K562 (cell line): ENCODE data around the gene INO80D. TPM values are rescaled to one million over a fixed set of nuclear protein-coding genes. Genes with fewer than 3 reads are reported as not detected.

Source experiments
- ATAC-seq: fragments of 200-7000 bp; cut with Tn5 transposase; 3 replicates; pipeline ENCODE4 v1.9.1; 2020; ENCODE audit warnings: moderate library complexity
- BruUV-seq: library from RNA; stranded (reverse); fragments of 400-500 nt; replicated peaks from 2 replicates; lab custom pipeline; 2021; lab: Mats Ljungman, UMichigan
- CTCF ChIA-PET: fragments of 300-600 bp; formaldehyde crosslinking; extraction: SDS; loops from one replicate; lab custom pipeline; 2021; ENCODE audit warnings: low intra/inter-chr PET ratio; lab: Yijun Ruan, JAX
- POLR2A ChIA-PET: fragments of 300-600, 350-650 bp; sonication (Branson Sonifier 250); formaldehyde crosslinking; extraction: SDS; loops from one replicate; lab custom pipeline; 2021; ENCODE audit warnings: antibody characterized with exemption, inconsistent platforms; lab: Yijun Ruan, JAX
- DNase-seq, 4 experiments: peaks; one replicate each; pipeline versions ENCODE4 v3.0.0 to v3.0.0-alpha.2; 2011 to 2018; ENCODE audit warnings: low spot score in 3 of 4, mixed read lengths in 3 of 4; ENCODE audit errors: extremely low read depth in 1 of 4
- FAIRE-seq: peaks from 2 replicates; lab custom pipeline; 2011; peaks lifted over from hg19 to GRCh38; lab: Jason Lieb, UNC
- H2AFZ ChIP-seq: 2 replicates; pipeline ENCODE4 v1.6.0; 2011; ENCODE audit warnings: low read depth, low read length, control low read depth, inconsistent platforms
- H3K27ac ChIP-seq: fragments of 200-600 bp; 3 replicates; pipeline ENCODE4 v1.8.0; 2011; ENCODE audit warnings: low read depth, mild to moderate bottlenecking, control low read depth, inconsistent platforms, low read length, moderate library complexity, mixed read lengths; ENCODE audit errors: extremely low read depth
- H3K27me3 ChIP-seq, 2 experiments: fragments of 300-600 bp in 1 of 2; 2 replicates in 1 of 2; 3 replicates in 1 of 2; pipeline versions ENCODE4 v1.6.0 to v1.8.0; 2011; ENCODE audit warnings: inconsistent platforms in 2 of 2, low read length in 2 of 2, mild to moderate bottlenecking in 1 of 2, mixed read lengths in 1 of 2, moderate library complexity in 1 of 2; ENCODE audit not compliant: control insufficient read depth in 2 of 2, insufficient read depth in 2 of 2
- H3K36me3 ChIP-seq: fragments of 300-600 bp; 3 replicates; pipeline ENCODE4 v1.8.0; 2011; ENCODE audit warnings: mild to moderate bottlenecking, low read length, inconsistent platforms; ENCODE audit not compliant: control insufficient read depth, insufficient read depth
- H3K4me1 ChIP-seq, 2 experiments: fragments of 200-600 bp in 1 of 2; replicated peaks in 1 of 2; 2 replicates in 1 of 2; 3 replicates in 1 of 2; pipeline versions ENCODE4 v1.5.1 to v1.8.0; 2011; ENCODE audit warnings: inconsistent platforms in 2 of 2, low read length in 2 of 2, mild to moderate bottlenecking in 1 of 2, mixed read lengths in 1 of 2, moderate library complexity in 1 of 2; ENCODE audit not compliant: control insufficient read depth in 2 of 2, insufficient read depth in 2 of 2
- H3K4me2 ChIP-seq: 2 replicates; pipeline ENCODE4 v1.6.1; 2011; ENCODE audit warnings: low read length, control low read depth, inconsistent platforms, mixed read lengths; ENCODE audit not compliant: insufficient read depth
- H3K4me3 ChIP-seq: fragments of 200-600 bp; sonication (generic), shearing (Covaris generic); 2 replicates; pipeline ENCODE4 v1.5.1; 2016; ENCODE audit warnings: control low read depth, inconsistent platforms
- H3K79me2 ChIP-seq: fragments of 200-600 bp; 3 replicates; pipeline ENCODE4 v1.8.0; 2011; ENCODE audit warnings: low read length, inconsistent platforms; ENCODE audit not compliant: control insufficient read depth, insufficient read depth
- H3K9ac ChIP-seq, 2 experiments: 2 replicates each; pipeline versions ENCODE4 v1.6.0 to v1.6.1; 2011; ENCODE audit warnings: low read depth in 2 of 2, low read length in 2 of 2, control low read depth in 1 of 2, inconsistent platforms in 1 of 2, mild to moderate bottlenecking in 1 of 2, mixed read lengths in 1 of 2; ENCODE audit not compliant: insufficient read depth in 1 of 2
- H3K9me1 ChIP-seq: one replicate; pipeline ENCODE4 v1.6.0; 2011; ENCODE audit warnings: inconsistent platforms, mild to moderate bottlenecking, low read length, moderate library complexity; ENCODE audit not compliant: control insufficient read depth, insufficient read depth
- H3K9me3 ChIP-seq: replicated peaks from 2 replicates; pipeline ENCODE4 v1.5.1; 2011; ENCODE audit warnings: low read depth, low read length, inconsistent platforms; ENCODE audit not compliant: control insufficient read depth, insufficient read depth
- H4K20me1 ChIP-seq: replicated peaks from 2 replicates; pipeline ENCODE4 v1.6.1; 2011; ENCODE audit warnings: low read length, inconsistent platforms, mixed read lengths; ENCODE audit not compliant: control insufficient read depth, insufficient read depth
- CTBP1 ChIP-seq: fragments of 450-650 bp; IDR thresholded peaks from 2 replicates; pipeline ENCODE4 v1.6.1; 2016; ENCODE audit warnings: borderline replicate concordance
- ILF3 ChIP-seq: fragments of 450-650 bp; IDR thresholded peaks from 2 replicates; pipeline ENCODE4 v1.6.1; 2018; ENCODE audit warnings: antibody characterized with exemption, mild to moderate bottlenecking, moderate library complexity, borderline replicate concordance
- LCOR ChIP-seq: sonication (generic); formaldehyde crosslinking; IDR thresholded peaks from 2 replicates; pipeline ENCODE4 v1.8.0; 2022; ENCODE audit warnings: mild to moderate bottlenecking, missing genetic modification reagents
- MTA3 ChIP-seq: fragments of 450-650 bp; formaldehyde crosslinking; IDR thresholded peaks from 2 replicates; pipeline ENCODE4 v1.6.1; 2017; ENCODE audit warnings: mild to moderate bottlenecking, borderline replicate concordance
- NCOA2 ChIP-seq, 2 experiments: fragments of 450-650 bp; IDR thresholded peaks; 2 replicates each; pipeline ENCODE4 v1.6.1; 2018; ENCODE audit warnings: mild to moderate bottlenecking in 2 of 2, moderate library complexity in 1 of 2; ENCODE audit not compliant: partially characterized antibody in 2 of 2
- OTX1 ChIP-seq: fragments of 450-650 bp; formaldehyde crosslinking; IDR thresholded peaks from 2 replicates; pipeline ENCODE4 v1.4.0; 2022; ENCODE audit warnings: mild to moderate bottlenecking
- PRPF4 ChIP-seq: fragments of 200-400 bp; formaldehyde crosslinking; IDR thresholded peaks from one replicate; pipeline ENCODE4 v1.6.1; 2017; ENCODE audit warnings: low read length, low read depth, mild to moderate bottlenecking; ENCODE audit not compliant: insufficient read depth, poor library complexity, severe bottlenecking
- RBM14 ChIP-seq: fragments of 200-400 bp; formaldehyde crosslinking; IDR thresholded peaks from 2 replicates; pipeline ENCODE4 v1.6.1; 2018; ENCODE audit warnings: low read depth, mild to moderate bottlenecking, low read length, moderate library complexity, borderline replicate concordance; ENCODE audit not compliant: insufficient read depth
- RHOXF2B ChIP-seq: fragments of 250-450 bp; sonication (Bioruptor Pico); conservative IDR thresholded peaks from 2 replicates; pipeline ENCODE4 v1.5.1; 2021
- SIX5 ChIP-seq, 2 experiments: IDR thresholded peaks; 2 replicates each; pipeline ENCODE4 v1.6.1; 2011; ENCODE audit warnings: low read length in 2 of 2, borderline replicate concordance in 1 of 2, low read depth in 1 of 2, mild to moderate bottlenecking in 1 of 2, moderate library complexity in 1 of 2; ENCODE audit not compliant: insufficient read depth in 1 of 2
- ZBTB33 ChIP-seq: sonication (generic); formaldehyde crosslinking; IDR thresholded peaks from 2 replicates; pipeline ENCODE4 v1.8.1; 2023; ENCODE audit warnings: mild to moderate bottlenecking, missing genetic modification reagents
- ZBTB8A ChIP-seq: fragments of 450-650 bp; IDR thresholded peaks from 2 replicates; pipeline ENCODE4 v1.6.1; 2018; ENCODE audit warnings: mild to moderate bottlenecking, moderate library complexity; ENCODE audit not compliant: partially characterized antibody
- ZNF197 ChIP-seq: fragments of 200-800 bp; sonication (Bioruptor generic); IDR thresholded peaks from 2 replicates; pipeline ENCODE4 v1.6.1; 2016; ENCODE audit warnings: low read depth, missing genetic modification characterization, missing compliant biosample characterization
- WGBS: fragments of 100-300 bp; shearing (Covaris generic); methylation state at CpG from one replicate; pipeline ENCODE4 v1.1.6; 2016; ENCODE audit warnings: low coverage, mixed read lengths; ENCODE audit not compliant: insufficient coverage; ENCODE audit errors: missing lambda C conversion rate; 5-methylcytosine and 5-hydroxymethylcytosine counted together
- in situ Hi-C: fragments of 300-500 bp; cut with MboI; formaldehyde crosslinking; loops from 4 replicates; pipeline ENCODE4 v1.15.0; 2018; ENCODE audit warnings: inconsistent platforms, mixed read lengths
- intact Hi-C: fragments of 100-400 bp; cut with micrococcal nuclease; formaldehyde crosslinking; loops from 2 replicates; pipeline ENCODE4 v1.14.2; 2022
- polyA plus RNA-seq, 8 experiments: library from polyadenylated mRNA; depleted of rRNA in 4 of 8; stranded (reverse) in 5 of 8; unstranded in 3 of 8; fragments of >200 nt; fragmentation: Nextera tagmentation in 2 of 8; fragmentation: Illumina TruSeq in 1 of 8; extraction: Ambion mirVana in 2 of 8; extraction: Trizol in 1 of 8; gene quantifications; 2 replicates each; pipeline versions ENCODE4 v1.2.1 to v1.2.3, GENCODE V29; 2011 to 2014; ENCODE audit warnings: inconsistent platforms in 1 of 8, missing spikeins in 1 of 8
- total RNA-seq, 7 experiments: library from RNA; depleted of rRNA in 6 of 7; stranded (reverse); fragments of >200 nt in 6 of 7; fragmentation: Illumina TruSeq in 2 of 7; extraction: Trizol in 2 of 7; gene quantifications; 2 replicates each; pipeline versions ENCODE4 v1.2.1 to v1.2.3, GENCODE V29; 2011 to 2021; ENCODE audit warnings: low replicate concordance in 1 of 7

INO80D gene
- total and polyA plus RNA-seq, 9 of the 15 experiments (the other 6 are each of a cell fraction or from before 2014, with no cell fraction given): 0.64 to 8.1 (median 2.9) TPM

DNA sequence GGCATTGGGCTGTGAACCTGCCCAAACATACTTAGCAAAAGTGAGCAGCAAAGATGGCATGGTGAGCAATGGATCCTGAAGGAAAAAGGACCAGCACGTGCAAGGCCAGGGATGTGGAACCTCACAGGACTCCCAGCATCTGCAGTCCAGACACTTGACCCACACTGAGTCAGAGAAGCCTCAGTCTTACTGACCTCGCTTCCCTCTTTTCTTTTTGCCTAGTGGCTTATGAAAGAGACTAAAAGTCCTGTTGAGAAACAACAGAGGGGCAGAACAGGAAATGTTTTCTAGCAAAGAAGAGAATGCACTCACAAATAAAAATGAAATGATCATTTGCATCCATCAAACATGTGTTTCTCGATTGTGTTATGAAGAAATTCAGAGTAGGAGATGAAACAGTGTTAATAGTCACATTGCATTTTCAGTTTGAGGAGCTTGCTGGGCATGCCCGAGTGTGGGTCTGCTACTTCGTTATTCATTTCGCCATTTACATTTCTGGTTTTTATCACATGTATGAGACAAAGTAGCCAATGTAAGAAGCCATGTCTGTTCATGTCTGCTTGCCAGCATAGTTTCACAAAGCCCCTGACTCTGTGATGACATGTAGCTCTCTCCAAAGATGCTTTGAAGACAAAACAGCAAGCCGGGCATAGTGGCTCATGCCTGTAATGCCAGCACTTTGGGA, 118.4 kb downstream of the INO80D start:
- Histone ChIP-seq H2AFZ (no peak overlapping the region), H3K4me2 (no peak overlapping the region), H3K36me3 (no peaks in the 10 kb centered on the region), H3K4me1 (no peaks in the 10 kb centered on the region), H4K20me1 (peaks cover 2% of the 10 kb centered on the region; the same call in 1 of the 2 replicates), H3K9ac (no peak overlapping the region), H3K9me3 (no peaks in the 10 kb centered on the region)
- CTCF ChIA-PET: no interaction called here
- 4% methylated on average over 7 of the region's 7 CpGs for WGBS
- FAIRE-seq: no peak
- TF ChIP-seq PRPF4: no peak
- TF ChIP-seq RHOXF2B: no peak
- TF ChIP-seq NCOA2 (IDR thresholded peaks at IDR 0.05; ENCODE audit: partially characterized antibody in 2 of 2): no peak
- TF ChIP-seq SIX5 (IDR thresholded peaks at IDR 0.05; ENCODE audit: borderline replicate concordance in 1 of 2, insufficient read depth in 1 of 2, low read depth in 1 of 2, low read length in 2 of 2): no peak
- no peak for TF ChIP-seq ZBTB8A
- no peak for TF ChIP-seq CTBP1
- no peak for TF ChIP-seq ILF3
- no peak for TF ChIP-seq RBM14
- TF ChIP-seq OTX1 (CRISPR knock-in tag): no peak
- TF ChIP-seq ZBTB33 (CRISPR knock-in tag): no peak
- TF ChIP-seq MTA3: no peak
- no peak for TF ChIP-seq LCOR (CRISPR knock-in tag)
- TF ChIP-seq ZNF197 (CRISPR knock-in tag): no peak
- TF ChIP-seq, all 486 proteins: peak for 0
- Histone ChIP-seq H3K9me1 (no peaks in the 10 kb centered on the region), H3K27me3 (peaks cover 0 to 15% of the 10 kb centered on the region in 2 experiments; a peak in 3 of 5 replicates), H3K79me2 (no peaks in the 10 kb centered on the region), H3K27ac (no peak overlapping the region), H3K4me3 (no peak overlapping the region)
- intact Hi-C loops: no loop called here
- in situ Hi-C loops: no loop called here
- ATAC-seq (no peak), DNase-seq (no peak)
- POLR2A ChIA-PET: interaction anchor here (1.2 kb wide), 1 partner anchor 10 kb away, joined by 4 read pairs; no protein-coding TSS in a partner anchor
- no TSS peak for BruUV-seq
